ENCODE measurements around the gene APOA4. TPM values are rescaled to one million over a fixed set of nuclear protein-coding genes. Genes with fewer than 3 reads are reported as not detected.

The APOA4 gene
- total RNA-seq (2014; rRNA removed; shearing (Covaris generic)), result not detected in 2 replicates

DNA sequence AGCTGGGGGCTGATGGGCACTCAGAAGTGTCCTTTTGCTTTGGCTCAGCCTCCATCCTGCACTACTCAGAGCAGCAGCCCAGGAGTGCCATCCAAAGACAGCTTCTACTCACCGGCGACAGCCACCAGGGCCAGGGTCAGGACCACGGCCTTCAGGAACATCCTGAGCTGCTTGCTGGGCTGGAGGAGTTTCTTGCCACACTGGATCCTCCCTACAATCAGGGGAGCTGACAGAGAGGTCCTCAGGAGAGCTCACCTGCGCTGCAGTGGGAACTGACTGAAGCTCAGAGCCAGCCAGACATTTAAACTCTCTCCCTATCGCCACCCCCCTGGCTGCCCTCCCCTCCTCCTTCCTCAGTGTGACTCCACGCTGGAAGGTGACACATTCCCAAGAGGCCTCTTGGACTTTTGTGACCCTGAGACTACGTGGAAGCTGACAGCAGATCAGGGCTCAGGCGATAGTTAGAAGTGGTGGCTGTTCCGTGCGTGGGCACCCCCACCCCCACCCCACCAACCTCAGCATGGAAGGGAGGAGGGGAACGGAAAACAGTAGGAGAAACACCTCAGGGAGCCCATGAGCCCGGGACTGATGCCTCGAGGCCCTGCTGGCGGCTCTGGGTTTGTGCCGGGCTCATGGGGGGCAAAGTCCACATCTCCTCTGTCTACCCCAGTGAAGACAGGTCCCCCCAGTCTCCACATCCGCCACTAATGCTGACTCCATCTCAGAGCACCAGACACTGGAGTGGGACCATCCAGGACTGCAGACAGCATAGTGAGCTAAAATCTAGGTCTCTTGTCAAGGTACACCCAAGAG is at the start of gene APOA4:
Gene APOA4, minus strand, starts transcription at position 274 of the 813 bp plus-strand sequence. Its CDS starts 113 bp downstream, at position 161.
- Histone ChIP-seq H3K36me3 (no peaks in the 10 kb centered on the region), H3K4me1 (no peaks in the 10 kb centered on the region), H3K27me3 (no peaks in the 10 kb centered on the region), H3K4me3 (no peak within 1 kb of the TSS), H3K27ac (no peak within 1 kb of the TSS), H3K9me3 (replicated peaks) (no peaks in the 10 kb centered on the region)
- DNase-seq, result no peak

DNA sequence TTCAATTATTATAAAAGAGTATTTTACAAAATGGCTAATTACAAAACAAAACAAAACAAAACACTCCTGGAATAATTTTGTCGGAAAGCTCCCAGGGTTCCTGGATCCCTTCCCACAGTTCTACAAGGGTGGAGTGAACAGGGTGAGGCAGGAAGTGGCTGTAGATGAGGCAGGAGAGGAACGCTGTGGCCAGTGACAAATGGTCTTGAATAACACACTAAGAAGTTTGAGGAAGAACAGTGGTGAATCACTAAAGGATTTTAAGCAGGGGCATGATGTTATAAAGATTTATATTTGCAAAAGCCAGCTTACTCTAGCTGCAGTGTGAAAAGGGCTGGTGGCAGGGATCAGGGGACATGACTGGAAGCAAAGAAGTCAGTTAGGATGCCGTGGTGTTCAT is 48.1 kb upstream of the APOA4 start:
- H3K36me3 ChIP-seq, result peaks cover 2% of the 10 kb centered on the region; the same call in 1 of the 2 replicates
- H3K9me3 ChIP-seq (replicated peaks), result no peaks in the 10 kb centered on the region
- H3K27me3 ChIP-seq, result no peaks in the 10 kb centered on the region
- DNase-seq, result no peak
- H3K4me3 ChIP-seq, result no peak overlapping the region
- no peaks in the 10 kb centered on the region for H3K4me1 ChIP-seq
- no peak overlapping the region for H3K27ac ChIP-seq

DNA sequence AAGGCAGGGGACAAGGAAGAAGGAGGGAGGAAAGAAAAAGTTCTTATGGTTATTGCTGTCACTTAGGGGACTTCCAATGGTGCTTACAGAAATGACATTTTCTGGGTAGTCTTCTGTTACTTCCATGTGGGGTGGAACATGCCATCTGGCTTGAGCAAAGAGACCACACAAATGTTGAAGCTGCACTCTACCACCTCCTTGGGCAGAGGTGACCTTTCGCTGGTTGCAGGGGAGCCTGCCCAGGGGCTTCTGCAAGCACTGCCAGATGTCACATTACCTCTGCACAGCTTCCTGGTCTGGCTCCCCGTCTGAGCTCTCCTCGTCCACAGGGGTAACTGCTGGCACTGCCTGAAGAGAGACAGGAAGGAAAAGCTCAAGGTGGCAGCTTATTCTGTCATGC is 47.0 kb upstream of the APOA4 start:
- H3K27me3 ChIP-seq, result no peaks in the 10 kb centered on the region
- H3K27ac ChIP-seq, result no peak overlapping the region
- no peaks in the 10 kb centered on the region for H3K9me3 ChIP-seq (replicated peaks)
- no peak for DNase-seq
- no peaks in the 10 kb centered on the region for H3K4me1 ChIP-seq
- peaks cover 2% of the 10 kb centered on the region; the same call in 1 of the 2 replicates for H3K36me3 ChIP-seq
- no peak overlapping the region for H3K4me3 ChIP-seq

DNA sequence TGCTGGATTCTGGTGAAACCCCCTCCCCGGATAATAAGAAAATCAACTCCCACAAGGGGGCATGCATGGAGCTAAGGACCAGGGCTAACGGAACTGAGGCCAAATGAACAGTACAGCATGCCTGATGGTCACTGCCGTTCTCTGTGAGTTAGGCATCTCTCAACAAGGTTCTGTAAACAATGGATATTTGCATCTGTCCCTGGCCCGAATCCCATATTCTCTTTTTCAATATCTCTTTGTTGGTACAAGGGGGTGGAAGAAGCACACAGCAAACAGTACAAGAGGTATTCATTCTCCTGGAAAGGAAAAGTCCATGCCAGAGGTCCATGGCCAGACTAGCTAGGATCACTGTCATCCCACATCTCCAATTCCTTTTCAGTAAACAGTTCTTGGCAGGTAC is 46.5 kb upstream of the APOA4 start:
- no peak overlapping the region for H3K27ac ChIP-seq
- H3K27me3 ChIP-seq, result no peaks in the 10 kb centered on the region
- peaks cover 2% of the 10 kb centered on the region; the same call in 1 of the 2 replicates for H3K36me3 ChIP-seq
- H3K4me3 ChIP-seq, result no peak overlapping the region
- no peak for DNase-seq
- H3K4me1 ChIP-seq, result no peaks in the 10 kb centered on the region
- no peaks in the 10 kb centered on the region for H3K9me3 ChIP-seq (replicated peaks)

DNA sequence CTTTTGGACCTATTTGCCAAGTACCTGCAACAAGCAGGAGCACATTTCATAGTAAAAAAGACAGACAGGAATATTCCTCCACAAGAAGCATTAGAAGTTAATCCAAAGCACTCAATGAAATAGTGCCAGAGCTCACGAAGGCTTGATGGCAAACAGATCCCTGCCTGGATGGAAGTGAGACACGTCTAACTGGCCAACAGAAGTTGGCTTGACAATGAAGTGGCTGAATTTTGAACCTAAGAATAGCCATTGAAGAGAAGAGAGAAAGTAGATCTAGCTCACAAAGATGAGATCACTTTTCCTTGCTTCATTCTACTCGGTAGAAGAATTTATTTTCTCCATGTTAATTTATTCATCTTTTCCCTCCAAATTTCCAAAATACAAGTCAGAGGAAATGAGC is 45.0 kb upstream of the APOA4 start:
- H3K36me3 ChIP-seq, result peaks cover 2% of the 10 kb centered on the region; the same call in 1 of the 2 replicates
- H3K27ac ChIP-seq, result no peak overlapping the region
- H3K27me3 ChIP-seq, result no peaks in the 10 kb centered on the region
- H3K4me3 ChIP-seq, result no peak overlapping the region
- no peaks in the 10 kb centered on the region for H3K9me3 ChIP-seq (replicated peaks)
- no peaks in the 10 kb centered on the region for H3K4me1 ChIP-seq
- no peak for DNase-seq

DNA sequence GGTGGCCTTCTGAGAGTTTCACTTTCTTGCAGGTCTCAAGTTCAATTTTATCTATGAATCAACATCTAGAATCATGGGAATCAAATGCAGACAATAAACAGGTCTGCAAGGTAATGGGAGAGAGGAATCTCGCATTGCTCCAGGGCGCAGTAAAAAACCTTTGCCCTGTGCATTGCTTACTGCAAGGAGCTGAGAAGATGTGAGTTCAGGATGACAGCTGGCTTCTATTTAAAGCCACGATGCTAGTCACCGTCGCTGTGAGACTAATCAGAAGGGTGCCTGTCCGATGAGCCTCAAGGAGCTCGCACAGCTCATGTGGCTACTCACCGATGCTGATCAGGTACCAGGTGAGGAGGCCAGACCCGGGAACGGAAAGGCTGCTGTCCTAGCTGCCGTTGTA is 44.5 kb upstream of the APOA4 start:
- H3K4me1 ChIP-seq, result no peaks in the 10 kb centered on the region
- DNase-seq, result no peak
- peaks cover 2% of the 10 kb centered on the region; the same call in 1 of the 2 replicates for H3K36me3 ChIP-seq
- H3K9me3 ChIP-seq (replicated peaks), result no peaks in the 10 kb centered on the region
- no peaks in the 10 kb centered on the region for H3K27me3 ChIP-seq
- no peak overlapping the region for H3K27ac ChIP-seq
- H3K4me3 ChIP-seq, result no peak overlapping the region

DNA sequence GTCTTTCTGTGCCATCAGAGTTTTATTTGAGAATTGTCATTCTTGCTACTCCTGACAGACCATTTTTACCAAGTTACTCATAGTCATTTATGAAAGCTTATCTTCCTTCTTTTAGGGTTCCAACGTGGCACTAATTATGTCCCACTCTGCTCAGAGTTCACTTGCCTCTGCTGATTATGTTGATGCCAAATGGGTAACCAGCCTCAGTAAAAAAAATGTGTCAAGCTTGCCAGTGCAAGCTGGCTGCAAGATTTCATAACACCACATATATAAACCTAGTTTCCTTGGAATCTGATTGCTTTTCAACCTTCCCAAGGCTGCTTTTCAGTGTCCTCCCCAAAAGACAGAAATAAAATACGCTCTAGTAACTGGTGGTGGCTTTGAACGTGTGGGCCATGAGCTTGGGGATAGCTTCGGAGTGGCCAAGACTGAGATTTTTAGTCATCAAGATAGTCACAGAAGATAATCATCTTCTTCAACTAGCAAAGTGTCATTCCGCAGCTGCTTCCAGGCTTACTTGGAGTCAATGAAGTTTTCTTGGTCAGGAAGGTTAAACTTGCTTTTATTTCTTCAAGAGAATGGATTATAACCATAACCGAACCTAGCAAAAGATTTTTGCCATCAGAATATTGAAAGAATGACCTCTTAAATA is 43.8 kb upstream of the APOA4 start:
- Histone ChIP-seq H3K4me1 (no peaks in the 10 kb centered on the region), H3K36me3 (peaks cover 2% of the 10 kb centered on the region; the same call in 1 of the 2 replicates), H3K9me3 (replicated peaks) (no peaks in the 10 kb centered on the region), H3K27ac (no peak overlapping the region), H3K27me3 (no peaks in the 10 kb centered on the region), H3K4me3 (no peak overlapping the region)
- no peak for DNase-seq

DNA sequence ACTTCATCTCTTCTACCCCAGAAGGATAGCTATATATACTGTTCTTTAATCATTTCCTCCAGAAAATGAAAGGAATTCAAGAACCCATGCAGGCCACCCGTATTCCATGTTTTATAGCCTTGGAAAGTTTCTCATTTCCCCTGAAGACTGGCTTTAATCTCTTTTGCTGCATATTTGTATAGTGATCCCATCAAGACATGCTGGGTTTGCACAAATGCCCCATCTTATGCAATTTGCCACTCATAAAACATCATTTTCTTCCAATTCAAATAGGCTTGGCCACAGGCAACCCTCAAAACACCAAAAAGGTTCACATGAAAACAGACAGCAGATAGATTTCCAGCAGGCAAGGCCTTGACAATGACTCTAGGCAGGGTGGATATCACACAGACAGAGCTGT is 42.6 kb upstream of the APOA4 start:
- Histone ChIP-seq H3K27ac (no peak overlapping the region), H3K9me3 (replicated peaks) (no peaks in the 10 kb centered on the region), H3K4me1 (no peaks in the 10 kb centered on the region), H3K27me3 (no peaks in the 10 kb centered on the region), H3K36me3 (no peaks in the 10 kb centered on the region; the same call in 1 of the 2 replicates), H3K4me3 (no peak overlapping the region)
- no peak for DNase-seq

DNA sequence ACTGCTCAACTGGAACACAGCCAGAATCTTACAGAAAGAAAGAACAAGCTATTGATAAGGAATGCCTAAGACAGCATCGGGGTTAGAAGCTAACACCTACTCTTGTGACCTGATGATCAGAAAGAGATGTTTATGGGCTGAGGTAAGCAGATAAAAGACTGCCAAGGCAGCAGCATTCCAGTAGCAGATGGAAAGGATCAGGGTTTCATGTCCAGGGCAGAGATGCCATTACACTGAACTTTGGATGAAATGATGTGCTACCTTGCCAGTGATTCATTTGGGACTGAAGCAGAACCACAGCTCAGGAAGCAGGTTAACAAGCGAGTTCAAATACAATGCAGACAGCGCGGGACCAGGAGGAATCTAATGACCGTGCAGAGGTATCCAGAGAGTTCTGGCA is 41.4 kb upstream of the APOA4 start:
- H3K9me3 ChIP-seq (replicated peaks), result no peaks in the 10 kb centered on the region
- H3K4me3 ChIP-seq, result no peak overlapping the region
- H3K27me3 ChIP-seq, result no peaks in the 10 kb centered on the region
- no peaks in the 10 kb centered on the region; the same call in 1 of the 2 replicates for H3K36me3 ChIP-seq
- no peak overlapping the region for H3K27ac ChIP-seq
- DNase-seq, result no peak
- H3K4me1 ChIP-seq, result no peaks in the 10 kb centered on the region

DNA sequence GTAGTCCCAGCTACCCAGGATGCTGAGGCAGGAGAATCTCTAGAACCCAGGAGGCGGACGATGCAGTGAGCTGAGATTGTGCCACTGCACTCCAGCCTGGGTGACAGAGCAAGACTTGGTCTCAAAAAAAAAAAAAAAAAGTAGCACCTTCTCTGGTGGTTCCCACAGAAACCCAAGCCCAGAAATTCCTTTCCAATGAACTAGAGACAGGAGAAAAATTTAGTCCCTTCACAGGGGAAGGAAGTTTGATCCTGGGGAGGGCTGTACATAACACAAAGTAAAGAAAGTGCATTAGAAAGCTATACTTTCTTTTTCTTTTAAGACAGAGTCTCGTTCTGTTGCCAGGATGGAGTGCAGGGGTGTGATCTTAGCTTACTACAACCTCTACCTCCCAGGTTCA is 39.8 kb upstream of the APOA4 start:
- no peak overlapping the region for H3K4me3 ChIP-seq
- H3K36me3 ChIP-seq, result no peaks in the 10 kb centered on the region; the same call in 1 of the 2 replicates
- no peak for DNase-seq

DNA sequence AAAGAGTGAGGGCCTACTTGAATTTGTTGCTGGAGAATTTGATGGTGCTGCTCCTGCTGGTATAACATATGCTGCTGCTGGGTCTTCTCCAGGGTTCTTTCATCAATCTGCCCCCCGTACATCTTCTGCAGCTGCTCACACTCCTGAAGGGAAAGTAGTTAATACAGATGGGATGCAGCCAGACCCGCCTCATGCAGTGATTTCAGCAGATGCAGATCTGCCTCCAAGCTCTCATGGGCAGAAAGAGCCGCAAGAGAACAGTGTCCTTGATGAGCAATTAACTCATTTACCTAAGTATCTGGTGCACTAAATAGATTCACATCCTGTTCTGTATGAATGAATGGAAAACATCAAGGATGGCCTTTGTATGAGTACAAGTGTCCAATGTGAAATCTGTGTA is 39.1 kb upstream of the APOA4 start:
- H3K36me3 ChIP-seq, result peaks cover 3% of the 10 kb centered on the region; the same call in 1 of the 2 replicates
- no peaks in the 10 kb centered on the region for H3K27me3 ChIP-seq
- H3K4me1 ChIP-seq, result no peaks in the 10 kb centered on the region
- H3K9me3 ChIP-seq (replicated peaks), result no peaks in the 10 kb centered on the region
- no peak for DNase-seq
- no peak overlapping the region for H3K27ac ChIP-seq
- H3K4me3 ChIP-seq, result no peak overlapping the region

More for the DNA sequence above, 39.8 kb upstream of the APOA4 start:
- Histone ChIP-seq H3K9me3 (replicated peaks) (no peaks in the 10 kb centered on the region), H3K27me3 (no peaks in the 10 kb centered on the region), H3K27ac (no peak overlapping the region), H3K4me1 (no peaks in the 10 kb centered on the region)

DNA sequence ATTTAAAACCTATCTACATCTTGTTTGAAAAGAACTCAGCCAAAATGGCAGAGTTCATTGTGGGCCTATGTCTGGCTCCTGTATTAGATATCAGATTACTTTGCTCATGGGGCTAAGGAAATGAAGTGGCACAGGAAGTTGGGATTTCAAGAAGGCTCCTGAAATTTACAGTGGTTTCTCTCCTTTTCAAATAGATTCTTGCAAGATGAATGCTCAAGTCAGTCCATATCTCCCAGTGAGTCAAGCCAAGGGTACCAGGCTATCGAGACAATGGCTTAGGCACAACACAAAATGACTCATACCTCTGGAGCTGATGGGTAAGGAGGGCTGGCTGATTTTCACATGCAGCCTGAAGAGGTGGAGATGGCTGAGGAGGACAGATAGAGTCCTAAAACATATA is 38.4 kb upstream of the APOA4 start:
- Histone ChIP-seq H3K9me3 (replicated peaks) (no peaks in the 10 kb centered on the region), H3K4me3 (no peak overlapping the region)
- DNase-seq, result no peak

DNA sequence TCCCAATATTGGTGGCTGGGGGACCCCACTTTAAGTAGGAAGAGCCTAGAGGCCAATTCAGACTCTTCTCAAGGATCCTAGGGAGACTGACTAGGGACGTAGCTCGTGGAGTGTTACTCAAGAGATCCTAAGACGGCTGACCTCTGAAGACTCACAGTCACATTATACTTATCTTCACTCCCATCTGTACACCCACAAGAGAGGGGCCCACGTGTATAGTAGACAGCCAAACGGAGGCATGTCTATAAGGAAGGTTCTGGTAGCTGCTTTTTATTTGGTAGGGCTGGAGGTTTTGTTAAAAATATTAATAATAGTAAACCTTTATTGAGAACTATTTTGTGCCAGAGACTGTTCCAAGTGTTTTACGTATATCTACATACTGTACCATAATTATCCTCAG is 37.2 kb upstream of the APOA4 start:
- H3K27me3 ChIP-seq, result no peaks in the 10 kb centered on the region
- DNase-seq, result no peak
- no peaks in the 10 kb centered on the region for H3K4me1 ChIP-seq
- H3K27ac ChIP-seq, result no peak overlapping the region
- no peak overlapping the region for H3K4me3 ChIP-seq
- no peaks in the 10 kb centered on the region for H3K9me3 ChIP-seq (replicated peaks)
- peaks cover 3% of the 10 kb centered on the region; the same call in 1 of the 2 replicates for H3K36me3 ChIP-seq

More for the DNA sequence above, 38.4 kb upstream of the APOA4 start:
- H3K27me3 ChIP-seq, result no peaks in the 10 kb centered on the region
- H3K36me3 ChIP-seq, result peaks cover 3% of the 10 kb centered on the region; the same call in 1 of the 2 replicates
- no peaks in the 10 kb centered on the region for H3K4me1 ChIP-seq
- no peak overlapping the region for H3K27ac ChIP-seq

DNA sequence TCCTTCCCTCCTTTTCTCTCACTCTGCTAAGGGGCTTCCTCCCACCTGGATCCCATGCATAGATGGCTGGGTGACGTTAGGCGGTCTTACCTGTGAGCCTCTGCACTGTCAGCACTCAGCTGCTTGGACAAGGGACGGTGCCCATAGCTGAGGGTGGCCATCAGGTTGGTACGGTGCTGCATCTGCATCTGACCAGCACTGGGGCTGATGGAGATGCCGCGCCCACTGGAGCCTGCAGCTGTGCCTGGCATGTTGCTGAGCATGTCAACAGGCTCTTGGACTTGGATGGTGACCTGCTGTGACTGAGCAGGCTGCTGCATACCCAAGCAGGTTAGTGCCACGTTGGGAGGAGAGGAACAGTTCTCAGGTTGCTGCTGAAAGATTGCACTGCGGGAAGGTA is 36.1 kb upstream of the APOA4 start:
- no peaks in the 10 kb centered on the region for H3K9me3 ChIP-seq (replicated peaks)
- H3K27ac ChIP-seq, result no peak overlapping the region
- no peak overlapping the region for H3K4me3 ChIP-seq
- H3K27me3 ChIP-seq, result no peaks in the 10 kb centered on the region
- no peaks in the 10 kb centered on the region for H3K4me1 ChIP-seq
- H3K36me3 ChIP-seq, result peaks cover 3% of the 10 kb centered on the region; the same call in 1 of the 2 replicates
- no peak for DNase-seq

DNA sequence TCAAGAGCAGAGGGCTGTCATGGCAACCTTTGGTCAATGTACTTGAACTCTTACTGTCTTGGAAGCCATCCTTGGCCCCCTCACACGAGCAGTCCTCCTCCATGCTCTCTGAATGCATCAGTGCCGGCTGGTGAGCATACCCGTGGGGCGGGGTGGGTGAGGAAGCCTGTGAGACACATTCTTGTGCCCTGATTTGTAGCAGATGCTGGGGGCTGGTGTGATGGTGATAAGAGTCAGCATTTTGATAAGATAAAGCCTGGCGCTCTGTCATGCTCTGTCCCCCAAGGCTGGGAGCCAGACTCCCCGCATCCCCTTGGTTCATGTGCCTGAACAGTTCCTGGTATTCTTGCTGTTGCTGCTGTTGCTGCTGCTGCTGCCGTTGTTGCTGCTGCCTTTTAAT is 34.8 kb upstream of the APOA4 start:
- H3K27ac ChIP-seq, result no peak overlapping the region
- no peaks in the 10 kb centered on the region for H3K4me1 ChIP-seq
- no peaks in the 10 kb centered on the region for H3K27me3 ChIP-seq
- no peaks in the 10 kb centered on the region for H3K9me3 ChIP-seq (replicated peaks)
- peaks cover 3% of the 10 kb centered on the region; the same call in 1 of the 2 replicates for H3K36me3 ChIP-seq
- DNase-seq, result no peak
- no peak overlapping the region for H3K4me3 ChIP-seq
